Smooth muscle cell of the brain vasculature (primary cell): ENCODE measurements around the gene NLE1.
"Not testable (repeated sequence)": the region's sequence is repeated elsewhere in the genome, so short reads cannot be mapped to it uniquely, and the experiment has no call there.

Experiments
- DNase-seq: peaks from one replicate; pipeline ENCODE4 v3.0.0-alpha.2; 2012; ENCODE audit warnings: low read depth, low spot score

NLE1 gene

DNA sequence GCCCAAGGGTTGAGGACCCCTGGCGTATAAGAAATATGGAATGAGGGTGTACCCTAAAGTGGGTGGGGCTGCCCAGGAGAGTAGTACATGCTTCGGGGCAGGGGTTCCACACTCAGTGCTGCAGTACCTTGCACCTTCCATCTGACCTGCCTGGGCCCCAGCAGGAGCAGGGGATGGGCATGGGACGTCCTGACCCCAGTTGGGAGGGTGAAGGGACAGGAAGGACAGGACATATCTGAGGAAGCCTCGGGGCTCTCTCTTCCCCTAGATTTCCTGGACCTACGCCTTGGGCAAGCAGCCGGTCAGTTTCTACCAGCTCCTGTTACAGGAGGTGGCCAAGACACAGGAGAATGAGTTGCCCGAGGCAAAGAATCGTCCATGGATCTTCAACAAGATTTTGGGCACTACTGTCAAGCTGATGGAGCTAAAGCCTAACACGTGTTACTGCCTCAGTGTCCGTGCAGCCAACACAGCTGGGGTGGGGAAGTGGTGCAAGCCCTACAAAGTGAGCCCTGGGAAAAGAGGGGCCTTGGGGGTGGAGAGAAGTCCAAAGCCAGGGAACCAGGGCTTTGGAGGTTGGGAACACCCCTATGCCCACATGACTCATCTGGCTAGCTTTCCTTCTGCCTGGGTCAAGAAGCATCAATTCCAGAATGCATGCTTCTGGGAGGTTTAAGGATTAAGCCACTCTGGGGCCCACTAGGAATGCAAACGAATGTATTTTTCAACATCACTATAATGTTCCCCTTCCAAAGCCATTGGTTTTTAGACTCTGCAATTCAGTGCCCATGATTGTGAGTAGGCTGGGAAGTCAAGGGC, 12.7 kb downstream of the NLE1 start:
- DNase-seq = no peak

- DNase-seq = no peak
Observed at GRCh38 chr17:35127751-35128514, 14.2 kb downstream of the NLE1 start.

DNA sequence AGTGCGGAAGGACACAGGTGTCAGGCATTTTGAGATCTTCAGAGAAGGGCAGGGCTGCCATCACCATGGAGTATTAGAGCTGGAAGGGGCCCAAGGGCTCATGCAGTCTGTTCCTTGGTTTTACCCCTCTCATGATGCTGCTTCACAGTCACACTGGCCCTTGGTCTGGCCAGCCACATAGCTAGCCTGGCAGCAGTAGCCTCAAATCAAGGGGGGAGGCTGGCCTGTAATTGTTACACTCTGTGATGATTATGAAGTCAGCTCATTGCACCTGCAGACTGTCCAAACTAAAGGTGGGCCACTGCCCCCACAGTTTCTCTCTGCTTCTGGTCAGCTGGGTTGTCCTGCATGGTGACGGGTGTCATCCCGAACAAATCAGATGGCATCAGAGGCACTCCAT, 20.8 kb downstream of the NLE1 start, which contains the start of gene FNDC8:
Gene FNDC8 (plus strand): TSS at position 301 of the 400 bp plus-strand sequence. CDS start 79 bp downstream, at position 380.
- no peak for DNase-seq

DNA sequence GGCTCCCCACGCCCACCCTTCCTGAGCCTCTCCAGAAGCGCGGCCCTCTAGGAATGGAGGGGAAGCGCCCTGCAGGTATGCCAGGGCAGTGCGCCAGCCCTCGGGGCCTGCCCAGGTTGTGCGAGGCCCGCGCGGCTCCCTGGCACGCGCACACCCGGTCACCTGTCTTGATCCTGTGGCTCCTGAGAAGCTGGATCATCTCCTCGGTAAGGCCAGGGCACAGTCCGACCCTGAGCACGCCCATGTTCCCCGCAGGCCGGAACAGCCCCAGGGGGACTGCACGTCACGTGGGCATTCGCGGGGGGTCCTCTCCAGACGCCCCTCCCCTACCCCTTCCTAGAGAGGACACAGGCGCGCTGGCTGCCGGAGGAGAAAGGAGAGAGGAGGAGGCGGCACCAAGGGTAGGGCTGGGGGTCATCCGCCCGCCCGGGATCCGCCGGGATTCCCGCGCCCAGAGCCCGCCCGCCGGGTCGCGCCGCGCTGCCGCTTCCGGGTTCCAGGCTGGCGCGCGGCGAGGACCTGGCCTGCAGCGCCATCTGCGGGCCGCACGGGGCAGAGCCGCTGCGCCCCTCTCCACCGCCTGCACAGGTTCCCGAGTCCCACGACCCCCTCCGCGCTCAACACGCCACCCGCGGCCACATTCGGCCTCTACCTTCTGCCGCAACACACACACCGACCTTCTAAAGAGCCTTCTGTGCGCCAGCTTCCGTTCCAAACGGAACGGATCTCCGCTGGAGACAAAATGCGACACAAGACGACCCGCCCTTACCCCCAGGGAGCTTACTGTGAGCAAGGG, 22.5 kb downstream of the NLE1 start, which contains the start of gene RAD51D:
Gene RAD51D (minus strand): TSS at position 491 of the 796 bp plus-strand sequence. CDS start 247 bp downstream, at position 244.
- peak; percentile 39 for DNase-seq

- DNase-seq = no peak
Observed at GRCh38 chr17:35117984-35118383, 24.1 kb downstream of the NLE1 start.

DNA sequence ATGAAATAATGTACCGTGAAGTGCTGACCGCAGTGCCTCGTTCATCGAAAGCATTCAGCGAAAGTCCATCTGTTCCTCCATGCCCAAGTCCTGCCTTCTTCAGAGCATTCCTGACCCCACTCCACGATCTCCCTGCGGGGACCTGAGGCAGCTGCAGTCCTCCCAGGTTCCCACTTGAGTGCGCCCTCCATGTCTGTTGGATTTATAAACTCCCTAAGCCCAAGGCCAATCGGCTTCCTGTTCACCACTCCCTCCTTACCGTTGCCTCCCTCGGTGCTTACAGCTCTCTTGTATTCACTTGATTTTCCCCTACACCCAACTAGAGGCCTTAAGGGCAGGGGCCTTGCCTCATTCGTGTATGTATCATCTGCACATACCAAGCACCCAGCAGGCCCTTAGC, 25.3 kb downstream of the NLE1 start:
- no peak for DNase-seq

- not testable (repeated sequence) for DNase-seq
Observed at GRCh38 chr17:35110791-35111190, 31.3 kb downstream of the NLE1 start.

DNA sequence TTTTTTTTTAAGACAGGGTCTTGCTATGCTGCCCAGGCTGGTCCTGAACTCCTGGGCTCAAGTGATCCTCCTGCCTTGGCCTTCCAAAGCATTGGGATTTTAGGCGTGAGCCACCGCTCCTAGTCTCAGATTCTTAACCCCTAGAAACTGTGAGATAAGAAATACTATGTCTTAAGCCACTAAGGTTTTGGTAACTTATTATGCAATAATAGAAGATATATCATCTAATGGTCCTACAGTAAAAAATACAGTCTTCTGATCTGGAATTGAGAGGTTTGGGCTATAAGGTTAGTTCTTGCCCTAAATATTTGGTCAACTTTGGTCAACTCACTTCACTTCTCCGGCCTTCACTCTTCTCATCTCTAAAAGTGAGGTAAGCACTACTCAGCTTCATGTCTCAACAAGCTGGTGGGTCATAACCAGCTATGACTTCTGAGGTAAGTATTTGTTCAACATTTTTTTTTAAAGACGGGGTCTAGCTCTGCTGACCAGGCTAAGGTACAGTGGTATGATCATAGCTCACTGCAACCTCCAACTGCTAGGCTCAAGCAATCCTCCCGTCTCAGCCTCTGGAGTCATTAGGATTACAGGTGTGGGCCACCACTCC, 37.2 kb downstream of the NLE1 start:
- no peak for DNase-seq

GRCh38 chr17:35103271-35103670, 38.8 kb downstream of the NLE1 start:
- DNase-seq = no peak

DNA sequence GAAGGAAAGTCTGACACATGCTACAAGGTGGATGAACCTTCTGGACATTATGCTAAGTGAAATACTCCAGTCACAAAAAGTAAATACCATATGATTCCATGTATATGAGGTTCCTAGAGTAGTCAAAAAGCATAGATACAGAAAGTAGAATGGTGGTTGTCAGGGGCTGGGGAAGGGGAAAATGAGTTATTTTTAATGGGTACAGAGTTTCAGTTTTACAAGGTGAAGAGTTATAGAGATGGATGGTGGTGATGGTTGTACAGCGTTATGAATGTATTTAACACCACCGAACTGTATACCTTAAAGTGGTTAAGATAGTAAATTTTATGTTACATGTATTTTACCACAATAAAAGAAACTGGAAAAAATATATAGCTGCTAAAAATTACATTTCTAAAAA, 40.4 kb downstream of the NLE1 start:
- no peak for DNase-seq

- DNase-seq = no peak
Observed at GRCh38 chr17:35101036-35101435, 41.1 kb downstream of the NLE1 start.

DNA sequence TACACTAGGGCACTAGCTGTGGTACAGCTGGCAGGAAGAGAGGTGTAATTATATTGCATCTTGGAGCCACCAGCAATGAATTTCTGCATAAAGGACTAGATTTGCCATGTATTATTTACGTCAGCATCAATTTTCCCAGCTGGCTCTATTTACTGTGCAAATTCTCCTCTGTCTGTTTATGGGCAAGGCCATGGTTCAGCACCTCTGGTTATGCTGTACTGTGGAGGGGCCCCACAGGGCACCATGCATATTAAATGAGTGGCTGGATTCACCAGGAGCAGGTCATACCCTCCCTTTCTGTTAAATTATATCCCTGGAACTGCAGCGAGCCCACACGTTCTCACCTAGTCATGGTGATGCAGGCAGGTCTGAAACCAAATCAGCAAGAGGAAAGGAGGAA, 42.2 kb downstream of the NLE1 start:
- no peak for DNase-seq

- no peak for DNase-seq
Observed at GRCh38 chr17:35097776-35098175, 44.3 kb downstream of the NLE1 start.

GRCh38 chr17:35095741-35096140, 46.4 kb downstream of the NLE1 start:
- DNase-seq = no peak

DNA sequence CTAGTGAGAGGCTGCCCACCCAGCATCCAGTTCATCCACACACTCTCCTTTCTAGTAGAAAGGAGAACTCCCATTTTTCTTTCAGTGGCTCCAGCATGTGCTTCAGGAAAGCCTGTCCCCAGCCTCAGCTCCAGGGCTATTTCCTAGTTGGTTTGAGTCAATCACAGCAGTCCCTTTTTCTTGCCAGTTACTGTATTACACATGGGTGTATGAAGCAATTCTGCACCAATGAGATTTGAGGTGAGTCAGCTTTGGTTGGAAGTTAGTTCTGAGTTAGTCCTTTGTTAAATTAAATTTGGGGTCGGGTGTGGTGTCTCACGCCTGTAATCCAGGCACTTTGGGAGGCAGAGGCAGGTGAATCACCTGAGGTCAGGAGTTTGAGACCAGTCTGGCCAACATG, 47.2 kb downstream of the NLE1 start:
- DNase-seq = no peak

- DNase-seq = not testable (repeated sequence)
Observed at GRCh38 chr17:35090707-35091106, 51.4 kb downstream of the NLE1 start.

- DNase-seq = no peak
Observed at GRCh38 chr17:35089586-35090296, 52.4 kb downstream of the NLE1 start.

DNA sequence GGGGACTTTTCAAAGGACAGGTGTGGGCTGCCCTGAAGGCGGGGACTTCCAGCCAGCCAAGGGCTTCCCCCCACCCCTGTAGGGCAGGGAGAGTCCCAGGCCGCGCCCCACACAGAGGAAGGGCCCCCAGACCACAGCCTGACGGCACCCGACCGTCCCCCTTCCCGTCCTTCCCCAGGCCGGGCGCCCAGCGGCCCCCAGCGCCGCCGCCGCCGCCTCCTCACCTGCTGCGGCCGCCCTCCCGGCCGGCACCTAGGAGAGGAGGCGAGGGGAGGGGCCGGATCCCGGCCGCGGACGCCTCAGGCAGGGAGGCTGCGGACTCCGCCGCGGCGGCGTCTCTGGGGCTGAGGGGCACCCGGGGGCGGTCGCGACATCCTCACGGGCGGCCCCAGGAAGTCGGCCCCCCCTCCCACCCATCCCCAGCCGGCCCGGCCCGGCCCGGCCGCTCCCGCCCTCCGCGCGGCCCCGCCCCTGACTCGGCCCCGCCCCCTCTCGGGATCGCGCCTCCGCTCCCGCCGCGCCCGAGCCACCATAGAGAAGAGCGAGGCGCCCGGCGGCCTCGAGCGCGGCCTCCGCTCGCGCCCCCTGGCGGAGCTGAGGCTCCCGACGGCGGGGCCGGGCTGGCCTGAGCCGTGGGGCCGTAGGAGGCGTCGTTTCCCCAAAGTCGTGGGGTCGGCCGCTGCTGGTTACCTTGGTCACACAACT, 53.1 kb downstream of the NLE1 start:
- no peak for DNase-seq

DNA sequence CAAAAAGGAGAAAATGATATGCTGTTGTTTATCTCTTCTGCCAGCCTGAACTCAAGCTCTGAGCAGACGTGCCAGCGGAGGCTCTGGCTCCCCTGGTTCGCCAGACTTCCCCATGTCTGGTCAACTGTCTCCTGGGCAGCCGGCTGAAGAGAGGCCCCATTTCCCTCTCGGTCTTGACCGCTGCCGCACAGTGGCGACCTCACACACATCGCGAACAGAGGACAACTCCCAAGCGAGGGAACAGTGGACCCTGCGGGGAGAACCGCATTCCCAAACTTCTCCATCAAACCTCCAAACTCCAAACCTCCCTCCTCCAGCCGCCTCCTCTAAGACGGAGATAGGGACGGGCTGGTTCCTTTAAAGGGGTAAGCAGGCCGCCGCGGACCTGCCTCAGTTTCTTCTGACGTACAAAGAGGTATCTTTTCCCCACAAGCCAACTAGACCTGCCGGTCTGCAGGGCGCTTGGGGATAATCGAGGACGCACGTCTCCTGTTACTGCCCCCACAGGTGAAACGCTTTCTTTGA, 53.7 kb downstream of the NLE1 start:
- DNase-seq = no peak
